MCF 10A (cell line): ENCODE results near the gene ZNF565. TPM values are rescaled to one million over a fixed set of nuclear protein-coding genes. Genes with fewer than 3 reads are reported as not detected.
"Not testable (repeated sequence)": the region's sequence is repeated elsewhere in the genome, so short reads cannot be mapped to it uniquely, and the experiment has no call there.

ENCODE experiments used
- BruUV-seq: library from RNA; stranded (reverse); fragments of 400-500 nt; replicated peaks from 2 replicates; lab custom pipeline; 2021; lab: Mats Ljungman, UMichigan
- CTCF ChIA-PET: fragments of 300-600 bp; sonication (Branson Sonifier 250); formaldehyde crosslinking; extraction: SDS; loops from one replicate; lab custom pipeline; 2021; ENCODE audit warnings: antibody characterized with exemption, inconsistent platforms; lab: Yijun Ruan, JAX
- POLR2A ChIA-PET: fragments of 300-600, 350-650 bp; sonication (Branson Sonifier 250); formaldehyde crosslinking; extraction: SDS; loops from one replicate; lab custom pipeline; 2020; ENCODE audit warnings: antibody characterized with exemption, inconsistent platforms; lab: Yijun Ruan, JAX
- DNase-seq: peaks from one replicate; pipeline ENCODE4 v3.0.0-alpha.2; 2018; ENCODE audit not compliant: unreplicated experiment
- H3K27ac Mint-ChIP-seq: one replicate; pipeline ENCODE4 v1.8.0; 2022; ENCODE audit warnings: mild to moderate bottlenecking, low read depth, mixed read lengths; ENCODE audit not compliant: unreplicated experiment
- H3K27me3 Mint-ChIP-seq: one replicate; pipeline ENCODE4 v1.8.0; 2022; ENCODE audit warnings: mixed read lengths; ENCODE audit not compliant: insufficient read depth, unreplicated experiment
- H3K36me3 Mint-ChIP-seq: one replicate; pipeline ENCODE4 v1.8.0; 2022; ENCODE audit warnings: mild to moderate bottlenecking, moderate library complexity, mixed read lengths; ENCODE audit not compliant: insufficient read depth, unreplicated experiment
- H3K4me1 Mint-ChIP-seq: one replicate; pipeline ENCODE4 v1.8.0; 2022; ENCODE audit warnings: mixed read lengths; ENCODE audit not compliant: insufficient read depth, unreplicated experiment
- H3K4me3 Mint-ChIP-seq: one replicate; pipeline ENCODE4 v1.8.0; 2022; ENCODE audit warnings: mild to moderate bottlenecking, moderate library complexity, mixed read lengths; ENCODE audit not compliant: unreplicated experiment
- H3K9me3 Mint-ChIP-seq: one replicate; pipeline ENCODE4 v1.8.0; 2022; ENCODE audit warnings: mixed read lengths; ENCODE audit not compliant: unreplicated experiment
- intact Hi-C: fragments of 100-400 bp; cut with micrococcal nuclease; formaldehyde crosslinking; loops from 2 replicates; pipeline ENCODE4 v1.14.1; 2022
- total RNA-seq: library from RNA; stranded (reverse); gene quantifications from 2 replicates; pipeline ENCODE4 v1.2.3, GENCODE V29; 2022
- TF ChIP-seq, protein P1 (sequence below): fragments of 200-600 bp; IDR thresholded peaks from one replicate; pipeline ENCODE4 v1.8.0; 2022; ENCODE audit warnings: antibody characterized with exemption, mild to moderate bottlenecking; ENCODE audit not compliant: unreplicated experiment

Gene ZNF565
- total RNA-seq, 1 experiment from 2014 or later, result 2.9 TPM

- Mint-ChIP-seq H3K27ac (peak overlapping the region; percentile 87), H3K4me3 (peak overlapping the region; percentile 54), H3K36me3 (peaks cover 14% of the 10 kb centered on the region), H3K27me3 (no peaks in the 10 kb centered on the region), H3K9me3 (no peaks in the 10 kb centered on the region), H3K4me1 (peaks cover 36% of the 10 kb centered on the region)
- TF ChIP-seq, protein P1, sequence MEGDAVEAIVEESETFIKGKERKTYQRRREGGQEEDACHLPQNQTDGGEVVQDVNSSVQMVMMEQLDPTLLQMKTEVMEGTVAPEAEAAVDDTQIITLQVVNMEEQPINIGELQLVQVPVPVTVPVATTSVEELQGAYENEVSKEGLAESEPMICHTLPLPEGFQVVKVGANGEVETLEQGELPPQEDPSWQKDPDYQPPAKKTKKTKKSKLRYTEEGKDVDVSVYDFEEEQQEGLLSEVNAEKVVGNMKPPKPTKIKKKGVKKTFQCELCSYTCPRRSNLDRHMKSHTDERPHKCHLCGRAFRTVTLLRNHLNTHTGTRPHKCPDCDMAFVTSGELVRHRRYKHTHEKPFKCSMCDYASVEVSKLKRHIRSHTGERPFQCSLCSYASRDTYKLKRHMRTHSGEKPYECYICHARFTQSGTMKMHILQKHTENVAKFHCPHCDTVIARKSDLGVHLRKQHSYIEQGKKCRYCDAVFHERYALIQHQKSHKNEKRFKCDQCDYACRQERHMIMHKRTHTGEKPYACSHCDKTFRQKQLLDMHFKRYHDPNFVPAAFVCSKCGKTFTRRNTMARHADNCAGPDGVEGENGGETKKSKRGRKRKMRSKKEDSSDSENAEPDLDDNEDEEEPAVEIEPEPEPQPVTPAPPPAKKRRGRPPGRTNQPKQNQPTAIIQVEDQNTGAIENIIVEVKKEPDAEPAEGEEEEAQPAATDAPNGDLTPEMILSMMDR, result no peak
- peak; percentile 98 for DNase-seq
- POLR2A ChIA-PET, result interaction anchor here (0.6 to 3.1 kb wide), 11 partner anchors 9 to 713 kb away, joined by 3 to 44 read pairs (median 9); partner anchors contain the start of genes POLR2I, PSENEN, TBCB and U2AF1L4
- BruUV-seq, result no TSS peak
- intact Hi-C loops, result loop anchor here (2.0 kb wide), 1 partner anchor 22 kb away; the partner anchor contains the start of genes POLR2I and TBCB
- CTCF ChIA-PET, result interaction anchor here (0.8 to 2.7 kb wide), 6 partner anchors 10 to 37 kb away, joined by 3 to 27 read pairs (median 3); no protein-coding TSS in a partner anchor
Measured at GRCh38 chr19:36136964-36137686, 77.3 kb downstream of the ZNF565 start.

GRCh38 chr19:36134867-36135266 lies 79.6 kb downstream of the ZNF565 start:
- H3K9me3 Mint-ChIP-seq, intact Hi-C loops, DNase-seq, BruUV-seq, H3K27ac Mint-ChIP-seq, H3K4me3 Mint-ChIP-seq, H3K36me3 Mint-ChIP-seq, H3K27me3 Mint-ChIP-seq: not testable (repeated sequence)
- peaks cover 30% of the 10 kb centered on the region for H3K4me1 Mint-ChIP-seq
- ChIA-PET POLR2A (interaction anchor here (2.7 kb wide), 1 partner anchor 15 kb away, joined by 16 read pairs; no protein-coding TSS in a partner anchor), CTCF (interaction anchor here (0.6 kb wide), 1 partner anchor 1480 kb away, joined by 3 read pairs; no protein-coding TSS in a partner anchor)

Other genes starting within 250 kb of the ZNF565 start
- gene SDHAF1, start 219.5 kb downstream of the ZNF565 start, total RNA-seq, result 14.4 and 15.0 TPM in 2 replicates
- 0.14 and 0.91 TPM in 2 replicates for gene SYNE4, start 205.9 kb downstream of the ZNF565 start, total RNA-seq
- gene ALKBH6, start 200.5 kb downstream of the ZNF565 start, total RNA-seq, result 16.5 and 20.9 TPM in 2 replicates
- gene CLIP3, start 181.8 kb downstream of the ZNF565 start, total RNA-seq, result 1.2 and 2.3 TPM in 2 replicates
- gene THAP8, start 160.4 kb downstream of the ZNF565 start, total RNA-seq, result 4.0 and 4.7 TPM in 2 replicates
- gene WDR62, start 159.8 kb downstream of the ZNF565 start, total RNA-seq, result 5.2 and 6.2 TPM in 2 replicates
- gene OVOL3, start 103.5 kb downstream of the ZNF565 start, total RNA-seq, result not detected in 2 replicates
- 112 and 126 TPM in 2 replicates for gene POLR2I, start 99.8 kb downstream of the ZNF565 start, total RNA-seq
- 101 and 122 TPM in 2 replicates for gene TBCB, start 99.2 kb downstream of the ZNF565 start, total RNA-seq
- 666 and 788 TPM in 2 replicates for gene CAPNS1, start 74.6 kb downstream of the ZNF565 start, total RNA-seq
- not detected in 2 replicates for gene COX7A1, start 62.2 kb downstream of the ZNF565 start, total RNA-seq
- 102 and 132 TPM in 2 replicates for gene ZNF146, start 441 bp upstream of the ZNF565 start, total RNA-seq
- gene ZFP14, start 164.5 kb upstream of the ZNF565 start, total RNA-seq, result 1.5 and 1.7 TPM in 2 replicates
- gene ZFP82, start 204.0 kb upstream of the ZNF565 start, total RNA-seq, result 0.32 and 0.37 TPM in 2 replicates